Tibial nerve (tissue), 3 donors: ENCODE data around the gene FBL.

Experiments
- CTCF ChIP-seq, 5 experiments: fragments of 200-600 bp in 3 of 5; fragments of 450-650 bp in 2 of 5; sonication (generic) in 3 of 5; IDR thresholded peaks; one replicate each; pipeline ENCODE4 v1.5.1; 2016 to 2019; ENCODE audit warnings: antibody characterized with exemption in 5 of 5, mild to moderate bottlenecking in 3 of 5, moderate library complexity in 2 of 5
- POLR2A ChIP-seq, 2 donors: fragments of 450-650 bp; IDR thresholded peaks; one replicate each; pipeline ENCODE4 v1.6.1; 2017; ENCODE audit warnings: antibody characterized with exemption in 2 of 2, mild to moderate bottlenecking in 2 of 2, moderate library complexity in 2 of 2

- TF ChIP-seq CTCF (IDR thresholded peaks at IDR 0.05) (no peak), POLR2A (IDR thresholded peaks at IDR 0.05) (no peak)
Measured at GRCh38 chr19:39850892-39851291, 4.7 kb upstream of the FBL start.
